GM12878 (cell line): ENCODE results near the gene NODAL. TPM values are rescaled to one million over a fixed set of nuclear protein-coding genes. Genes with fewer than 3 reads are reported as not detected.

Experiments used
- ATAC-seq: fragments of 200-7000 bp; cut with Tn5 transposase; 3 replicates; pipeline ENCODE4 v1.9.1; 2020; ENCODE audit warnings: mild to moderate bottlenecking, moderate library complexity
- BruUV-seq: library from RNA; stranded (reverse); fragments of 400-500 nt; replicated peaks from 2 replicates; lab custom pipeline; 2021; lab: Mats Ljungman, UMichigan
- CTCF ChIA-PET: fragments of 300-600 bp; sonication (Branson Sonifier 250); formaldehyde crosslinking; extraction: SDS; loops from one replicate; lab custom pipeline; 2021; ENCODE audit warnings: inconsistent platforms; lab: Yijun Ruan, JAX
- POLR2A ChIA-PET: fragments of 350-600 bp; formaldehyde crosslinking; extraction: SDS; loops from one replicate; lab custom pipeline; 2021; ENCODE audit warnings: inconsistent platforms; lab: Charles Lee
- RAD21 ChIA-PET: fragments of 300-600 bp; sonication (Branson Sonifier 250); formaldehyde crosslinking; loops from one replicate; lab custom pipeline; 2023; ENCODE audit warnings: antibody characterized with exemption; ENCODE audit not compliant: unreplicated experiment; lab: Charles Lee
- SMC1A ChIA-PET: fragments of 300-600 bp; sonication (Branson Sonifier 250); formaldehyde crosslinking; loops from one replicate; lab custom pipeline; 2023; ENCODE audit not compliant: unreplicated experiment, uncharacterized antibody; lab: Charles Lee
- DNase-seq: peaks from one replicate; pipeline ENCODE4 v3.0.0-alpha.2; 2011; ENCODE audit warnings: low read depth, low spot score
- FAIRE-seq: peaks from 3 replicates; lab custom pipeline; 2011; peaks lifted over from hg19 to GRCh38; lab: Jason Lieb, UNC
- H2AFZ ChIP-seq: 2 replicates; pipeline ENCODE4 v1.6.0; 2011; ENCODE audit warnings: low read depth, low read length, control low read depth; ENCODE audit not compliant: control insufficient read depth
- H3K27ac ChIP-seq: 2 replicates; pipeline ENCODE4 v1.5.1; 2011; ENCODE audit warnings: control low read depth; ENCODE audit not compliant: control insufficient read depth, insufficient read depth
- H3K27me3 ChIP-seq, 2 experiments: replicated peaks in 1 of 2; 2 replicates each; pipeline versions ENCODE4 v1.6.0 to v1.6.1; 2011; ENCODE audit warnings: low read length in 1 of 2; ENCODE audit not compliant: control insufficient read depth in 2 of 2, insufficient read depth in 2 of 2
- H3K36me3 ChIP-seq, 2 experiments: 2 replicates each; pipeline ENCODE4 v1.5.1; 2011; ENCODE audit warnings: low read length in 1 of 2; ENCODE audit not compliant: control insufficient read depth in 2 of 2, insufficient read depth in 2 of 2
- H3K4me1 ChIP-seq: 2 replicates; pipeline ENCODE4 v1.6.1; 2011; ENCODE audit warnings: mild to moderate bottlenecking, low read length, moderate library complexity, mixed read lengths; ENCODE audit not compliant: control insufficient read depth, insufficient read depth
- H3K4me2 ChIP-seq: 2 replicates; pipeline ENCODE4 v1.6.0; 2011; ENCODE audit warnings: control low read depth; ENCODE audit not compliant: control insufficient read depth, insufficient read depth
- H3K4me3 ChIP-seq: fragments of 200-600 bp; sonication (generic); 2 replicates; pipeline ENCODE4 v1.5.1; 2016
- H3K79me2 ChIP-seq: 2 replicates; pipeline ENCODE4 v1.6.0; 2011; ENCODE audit warnings: low read length; ENCODE audit not compliant: control insufficient read depth, insufficient read depth
- H3K9ac ChIP-seq: 2 replicates; pipeline ENCODE4 v1.8.0; 2011; ENCODE audit warnings: low read length, control low read depth, mixed read lengths; ENCODE audit not compliant: control insufficient read depth, insufficient read depth
- H3K9me3 ChIP-seq: replicated peaks from 3 replicates; pipeline ENCODE4 v1.5.1; 2011; ENCODE audit warnings: mild to moderate bottlenecking, low read length; ENCODE audit not compliant: control insufficient read depth, insufficient read depth
- H4K20me1 ChIP-seq: 2 replicates; pipeline ENCODE4 v1.6.0; 2011; ENCODE audit not compliant: control insufficient read depth, insufficient read depth
- ASH2L ChIP-seq: fragments of 300-600, 200-600 bp; sonication (generic); IDR thresholded peaks from 2 replicates; pipeline ENCODE4 v1.6.1; 2017; ENCODE audit warnings: low read depth, mild to moderate bottlenecking, borderline replicate concordance
- EED ChIP-seq: sonication (generic); IDR thresholded peaks from 2 replicates; pipeline ENCODE4 v1.6.1; 2016; ENCODE audit warnings: antibody characterized with exemption, low read depth
- ETV6 ChIP-seq, 2 experiments: fragments of 450-650 bp in 1 of 2; IDR thresholded peaks in 1 of 2; conservative IDR thresholded peaks in 1 of 2; 2 replicates each; pipeline ENCODE4 v1.6.1; 2014; ENCODE audit warnings: antibody characterized with exemption in 1 of 2, borderline replicate concordance in 1 of 2, low read depth in 1 of 2, mild to moderate bottlenecking in 1 of 2, moderate library complexity in 1 of 2
- IRF4 ChIP-seq: IDR thresholded peaks from 2 replicates; pipeline ENCODE4 v1.6.1; 2011; ENCODE audit warnings: low read depth, low read length
- REST ChIP-seq: IDR thresholded peaks from 2 replicates; pipeline ENCODE4 v1.6.1; 2012; ENCODE audit warnings: mild to moderate bottlenecking, low read depth, low read length
- WGBS: methylation state at CpG from one replicate; pipeline ENCODE4 v1.1.6; 2016; ENCODE audit warnings: low lambda C conversion rate; ENCODE audit not compliant: insufficient replicate concordance, insufficient coverage; ENCODE audit errors: missing lambda C conversion rate; 5-methylcytosine and 5-hydroxymethylcytosine counted together
- in situ Hi-C: fragments of 300-500 bp; cut with MboI; formaldehyde crosslinking; loops from 9 replicates; pipeline ENCODE4 v1.14.3; 2018; ENCODE audit warnings: mixed read lengths
- intact Hi-C: fragments of 100-400 bp; cut with micrococcal nuclease; formaldehyde crosslinking; loops from one replicate; pipeline ENCODE4 v1.14.2; 2022; ENCODE audit not compliant: unreplicated experiment
- polyA plus RNA-seq, 11 experiments: library from polyadenylated mRNA; depleted of rRNA in 4 of 11; unstranded in 6 of 11; stranded (reverse) in 5 of 11; fragments of >200 nt; fragmentation: Nextera tagmentation in 4 of 11; fragmentation: Illumina TruSeq in 1 of 11; extraction: Ambion mirVana in 4 of 11; extraction: Trizol in 1 of 11; gene quantifications; 1 replicate in 1 of 11; 2 replicates in 10 of 11; pipeline versions ENCODE4 v1.2.1 to v1.2.3, GENCODE V29; 2011 to 2016; ENCODE audit warnings: inconsistent platforms in 2 of 11, missing spikeins in 2 of 11, low read depth in 1 of 11
- total RNA-seq, 4 experiments: library from RNA; depleted of rRNA in 3 of 4; stranded (reverse); fragments of >200 nt in 3 of 4; fragmentation: Illumina TruSeq in 1 of 4; extraction: Trizol in 1 of 4; gene quantifications; 2 replicates each; pipeline versions ENCODE4 v1.2.1 to v1.2.3, GENCODE V29; 2013 to 2021

Gene NODAL
- total and polyA plus RNA-seq, 10 of the 15 experiments (the other 5 are each of a cell fraction or from before 2014, with no cell fraction given): not detected

GRCh38 chr10:70433581-70434280 is 7.8 kb downstream of the NODAL start (continued):
- no peak for TF ChIP-seq ETV6 (conservative IDR thresholded peaks at IDR 0.05 in 1 of 2, IDR thresholded peaks at IDR 0.05 in 1 of 2; ENCODE audit: borderline replicate concordance in 1 of 2, low read depth in 1 of 2)

- Histone ChIP-seq H4K20me1 (no peaks in the 10 kb centered on the region), H3K4me1 (no peaks in the 10 kb centered on the region), H3K79me2 (no peaks in the 10 kb centered on the region), H3K27me3 (no peaks in the 10 kb centered on the region; a peak in 1 of 4 replicates), H2AFZ (no peak overlapping the region), H3K27ac (no peak overlapping the region), H3K4me2 (no peak overlapping the region), H3K9me3 (no peaks in the 10 kb centered on the region), H3K4me3 (no peak overlapping the region), H3K9ac (no peak overlapping the region), H3K36me3 (peaks cover 0 to 4% of the 10 kb centered on the region in 2 experiments; a peak in 3 of 4 replicates)
- in situ Hi-C loops (no loop called here), intact Hi-C loops (no loop called here)
- no TSS peak for BruUV-seq
- ATAC-seq (no peak), FAIRE-seq (no peak), DNase-seq (no peak)
- ChIA-PET CTCF (interaction anchor here (0.6 to 1.1 kb wide), 3 partner anchors 15 to 211 kb away, joined by 3 read pairs; no protein-coding TSS in a partner anchor), SMC1A (interaction anchor here (1.2 to 1.5 kb wide), 2 partner anchors 29 to 40 kb away, joined by 3 to 4 read pairs; no protein-coding TSS in a partner anchor), POLR2A (interaction anchor here (1.2 kb wide), 1 partner anchor 27 kb away, joined by 3 read pairs; no protein-coding TSS in a partner anchor), RAD21 (interaction anchor here (1.3 kb wide), 1 partner anchor 29 kb away, joined by 3 read pairs; the partner anchor contains the start of gene EIF4EBP2)
- 29% methylated on average over 6 of the region's 6 CpGs for WGBS
- no peak for TF ChIP-seq ASH2L
- no peak for TF ChIP-seq IRF4
- no peak for TF ChIP-seq REST
- no peak for TF ChIP-seq EED
Observed at GRCh38 chr10:70432561-70433263, 8.8 kb downstream of the NODAL start.
